GM13976 (cell line): ENCODE data around the gene DERL2.
"Not testable (repeated sequence)": the region's sequence is repeated elsewhere in the genome, so short reads cannot be mapped to it uniquely, and the experiment has no call there.

Source experiments
- DNase-seq: peaks from one replicate; pipeline ENCODE4 v3.0.0; 2012; ENCODE audit warnings: low spot score
- CTCF ChIP-seq: IDR thresholded peaks from 2 replicates; pipeline ENCODE4 v1.5.1; 2012; ENCODE audit warnings: borderline replicate concordance, mild to moderate bottlenecking; ENCODE audit not compliant: insufficient read depth; ENCODE audit errors: extremely low read depth, missing control alignments, control extremely low read depth
- in situ Hi-C: fragments of 300-500 bp; cut with MboI; formaldehyde crosslinking; loops from one replicate; pipeline ENCODE4 v1.12.0; 2022; ENCODE audit warnings: low sequenced_read_pairs, mixed read lengths, inconsistent platforms; ENCODE audit not compliant: unreplicated experiment

DERL2 gene

GRCh38 chr17:5443728-5444127, 42.2 kb downstream of the DERL2 start:
- TF ChIP-seq CTCF = no peak
- DNase-seq = no peak
- in situ Hi-C loops = loop anchor here (25.0 kb wide), 1 partner anchor 181 kb away; no protein-coding TSS in a partner anchor

GRCh38 chr17:5439446-5439764, 46.6 kb downstream of the DERL2 start:
- no peak for TF ChIP-seq CTCF

GRCh38 chr17:5438716-5439445, 47.1 kb downstream of the DERL2 start, which contains the start of gene C1QBP:
Gene C1QBP (minus strand): TSS chr17:5439155. CDS start chr17:5439073, 82 bp downstream.
- DNase-seq = peak; percentile 96
- peak; percentile 90 for TF ChIP-seq CTCF
- in situ Hi-C loops = loop anchor here (25.0 kb wide), 1 partner anchor 177 kb away; no protein-coding TSS in a partner anchor

More at GRCh38 chr17:5439446-5439764, 46.6 kb downstream of the DERL2 start:
- in situ Hi-C loops = loop anchor here (25.0 kb wide), 1 partner anchor 177 kb away; no protein-coding TSS in a partner anchor
- no peak for DNase-seq

GRCh38 chr17:5437721-5438317, 48.2 kb downstream of the DERL2 start:
- in situ Hi-C loops = loop anchor here (25.0 kb wide), 1 partner anchor 176 kb away; no protein-coding TSS in a partner anchor
- TF ChIP-seq CTCF = no peak
- no peak for DNase-seq

DNA sequence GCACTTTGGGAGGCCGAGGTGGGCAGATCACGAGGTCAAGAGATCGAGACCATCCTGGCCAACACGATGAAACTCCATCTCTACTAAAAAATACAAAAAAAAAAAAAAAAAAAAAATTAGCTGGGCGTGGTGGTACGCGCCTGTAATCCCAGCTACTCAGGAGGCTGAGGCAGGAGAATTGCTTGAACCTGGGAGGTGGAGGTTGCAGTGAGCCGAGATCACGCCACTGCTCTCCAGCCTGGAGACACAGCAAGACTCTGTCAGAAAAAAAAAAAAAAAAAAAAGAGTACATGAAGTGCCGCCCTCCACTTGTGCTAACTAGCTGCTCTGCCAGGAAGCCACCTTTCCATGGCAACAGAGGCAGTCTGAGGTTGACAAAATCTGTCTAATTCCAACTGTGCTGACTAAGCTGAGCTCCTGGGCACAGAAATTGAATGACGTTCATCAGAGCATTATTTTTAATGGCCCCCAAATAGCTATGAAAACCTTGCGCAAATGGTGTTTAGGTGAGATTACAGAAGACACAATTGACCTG, 50.1 kb downstream of the DERL2 start:
- in situ Hi-C loops = loop anchor here (25.0 kb wide), 1 partner anchor 174 kb away; no protein-coding TSS in a partner anchor
- DNase-seq = not testable (repeated sequence)

GRCh38 chr17:5434984-5435383, 51.0 kb downstream of the DERL2 start:
- DNase-seq = no peak
- in situ Hi-C loops = loop anchor here (25.0 kb wide), 1 partner anchor 173 kb away; no protein-coding TSS in a partner anchor
- no peak for TF ChIP-seq CTCF
